Measurements from ENCODE around the gene MTUS2.

Gene MTUS2

GRCh38 chr13:29452773-29453616, 632.9 kb downstream of the MTUS2 start:
- no peak for DNase-seq (ENCODE audit: low read depth)

DNA sequence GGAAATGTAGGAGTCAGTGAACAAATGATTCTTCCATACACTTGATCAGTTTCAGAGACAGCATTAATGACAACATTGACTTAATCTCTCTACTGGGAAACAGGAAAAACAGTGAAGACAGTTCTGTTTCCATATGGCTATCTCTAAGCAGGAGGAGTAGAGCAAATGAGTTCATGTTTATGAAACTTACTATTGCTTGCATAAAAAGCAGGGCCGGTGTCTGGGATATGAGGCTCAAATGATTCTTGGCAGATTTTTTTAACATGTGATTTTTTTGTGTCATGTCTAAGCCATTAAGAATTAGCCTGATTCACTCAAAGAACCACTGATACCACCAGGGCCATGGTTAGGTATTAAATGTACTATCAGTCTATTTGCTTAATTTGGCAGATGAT, 633.5 kb downstream of the MTUS2 start:
- no peak for DNase-seq (ENCODE audit: low read depth)

DNA sequence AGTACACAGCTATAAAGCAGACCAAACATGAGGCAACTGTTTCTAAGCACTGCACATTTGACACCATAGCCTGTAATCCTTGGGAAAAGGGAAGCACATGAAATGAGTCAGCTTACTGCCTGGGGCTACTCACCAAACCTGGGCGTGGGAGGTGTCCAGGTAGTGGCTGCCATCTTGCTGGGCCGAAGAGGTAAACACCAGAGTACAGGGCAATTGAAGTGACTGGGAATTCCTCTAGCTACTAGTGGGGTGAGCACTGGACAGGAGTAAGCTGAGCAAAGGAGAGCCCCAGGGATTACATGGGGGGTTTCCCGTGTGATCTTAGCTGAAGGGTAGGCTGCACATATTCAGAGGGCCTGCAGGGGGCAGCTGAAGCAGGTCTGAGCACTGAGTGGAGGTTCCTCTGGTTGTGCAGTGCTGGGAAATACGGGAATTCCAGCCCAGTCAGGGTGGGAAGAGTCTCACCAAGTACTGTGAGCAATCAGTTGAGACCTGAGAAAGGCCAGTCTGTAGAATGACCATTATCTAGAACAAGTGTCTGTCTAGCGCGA, 634.9 kb downstream of the MTUS2 start:
- peak; percentile 75 for DNase-seq (ENCODE audit: low read depth)

DNA sequence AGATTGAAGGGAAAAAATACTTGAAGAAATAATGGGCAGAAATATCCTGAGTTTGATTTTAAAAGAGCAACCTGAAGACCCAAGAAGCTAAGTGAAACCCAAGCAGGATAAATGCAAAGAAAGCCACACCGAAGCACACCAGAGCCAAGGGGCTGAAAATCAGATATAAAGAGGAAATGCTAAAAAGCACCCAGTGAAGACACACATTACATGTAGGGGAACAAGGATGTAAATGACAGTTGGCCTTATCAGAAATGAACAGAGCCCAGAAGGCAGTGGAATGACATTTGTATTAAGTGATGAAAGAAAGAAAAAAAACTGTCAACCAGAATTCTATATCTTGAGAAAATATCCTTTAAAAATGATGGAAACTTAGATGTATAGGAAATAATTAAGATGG, 636.3 kb downstream of the MTUS2 start:
- DNase-seq (ENCODE audit: low read depth) = no peak

GRCh38 chr13:29457299-29457698, 637.2 kb downstream of the MTUS2 start:
- DNase-seq (ENCODE audit: low read depth) = peak; percentile 93

DNA sequence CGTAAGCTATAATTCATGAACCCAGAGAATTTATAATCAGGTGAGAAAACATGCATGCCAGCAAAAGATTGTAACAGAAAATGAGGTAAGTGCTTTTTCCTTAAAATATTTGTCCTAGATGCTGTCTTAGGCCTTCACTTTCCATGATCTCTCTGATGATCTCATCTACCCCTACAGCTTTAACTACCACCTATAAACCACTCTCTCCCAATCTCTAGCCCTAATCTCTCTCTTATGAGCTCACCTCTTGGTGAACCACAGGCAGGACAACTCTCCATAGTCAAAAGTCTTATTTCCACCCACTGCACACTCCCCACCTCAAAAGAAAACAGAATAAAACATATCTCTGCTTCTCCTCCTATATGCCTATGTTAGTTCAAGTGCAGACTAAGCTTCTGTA, 638.3 kb downstream of the MTUS2 start:
- no peak for DNase-seq (ENCODE audit: low read depth)

DNA sequence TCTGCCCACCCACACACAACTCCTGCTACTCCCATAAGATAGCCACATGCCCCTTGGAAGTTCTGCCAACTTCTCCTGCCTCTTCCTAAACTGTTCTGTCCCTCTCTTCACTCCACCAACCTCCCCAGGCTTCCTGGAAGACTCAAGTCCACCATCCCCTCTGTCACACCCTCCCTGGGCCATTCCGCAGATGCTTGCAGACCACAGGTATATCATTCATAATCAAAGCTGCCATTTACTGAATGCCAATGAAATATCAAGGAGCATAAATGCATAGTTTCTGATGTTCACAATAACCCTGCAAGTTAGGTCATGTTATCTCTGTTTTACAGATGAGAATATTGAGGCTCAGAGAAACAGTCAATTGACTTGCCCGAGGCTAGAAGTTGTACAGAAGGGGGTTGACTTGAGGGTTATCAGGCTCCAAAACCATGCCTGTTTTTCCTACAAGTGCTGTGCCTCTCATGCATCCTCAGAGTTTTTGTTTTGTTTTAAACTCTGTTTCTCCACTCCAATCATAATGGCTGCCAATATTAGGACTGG, 639.7 kb downstream of the MTUS2 start:
- no peak for DNase-seq (ENCODE audit: low read depth)

- no peak for DNase-seq (ENCODE audit: low read depth)
Observed at GRCh38 chr13:29464105-29464679, 644.1 kb downstream of the MTUS2 start.

DNA sequence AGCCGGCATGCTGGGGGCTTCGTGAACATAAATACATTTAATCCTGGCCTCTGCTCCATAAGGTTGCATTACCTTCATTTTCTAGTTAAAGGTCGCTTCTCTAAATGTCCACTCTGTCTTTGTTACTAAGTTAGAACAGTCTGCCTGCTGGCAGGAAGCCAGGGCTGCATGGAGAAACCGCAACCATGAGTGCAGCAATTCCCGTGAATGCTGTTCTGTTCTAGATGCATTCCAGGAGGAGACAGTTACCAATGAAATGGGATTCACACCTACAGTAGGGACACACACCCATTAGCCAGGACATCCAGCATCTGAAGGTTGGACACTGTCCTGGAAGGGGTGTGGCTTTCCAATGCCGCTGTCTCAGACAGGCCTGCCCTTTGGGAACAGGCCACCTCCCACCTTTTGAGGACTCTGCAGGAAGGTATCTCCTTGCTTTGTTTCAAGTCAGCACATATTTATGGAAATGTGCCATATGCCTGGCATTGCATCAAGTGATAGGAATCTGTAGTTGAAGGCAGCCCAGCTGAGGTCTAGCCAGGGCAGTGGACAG, 645.7 kb downstream of the MTUS2 start:
- peak; percentile 76 for DNase-seq (ENCODE audit: low read depth)

GRCh38 chr13:29471551-29471950, 651.4 kb downstream of the MTUS2 start:
- DNase-seq (ENCODE audit: low read depth) = no peak

DNA sequence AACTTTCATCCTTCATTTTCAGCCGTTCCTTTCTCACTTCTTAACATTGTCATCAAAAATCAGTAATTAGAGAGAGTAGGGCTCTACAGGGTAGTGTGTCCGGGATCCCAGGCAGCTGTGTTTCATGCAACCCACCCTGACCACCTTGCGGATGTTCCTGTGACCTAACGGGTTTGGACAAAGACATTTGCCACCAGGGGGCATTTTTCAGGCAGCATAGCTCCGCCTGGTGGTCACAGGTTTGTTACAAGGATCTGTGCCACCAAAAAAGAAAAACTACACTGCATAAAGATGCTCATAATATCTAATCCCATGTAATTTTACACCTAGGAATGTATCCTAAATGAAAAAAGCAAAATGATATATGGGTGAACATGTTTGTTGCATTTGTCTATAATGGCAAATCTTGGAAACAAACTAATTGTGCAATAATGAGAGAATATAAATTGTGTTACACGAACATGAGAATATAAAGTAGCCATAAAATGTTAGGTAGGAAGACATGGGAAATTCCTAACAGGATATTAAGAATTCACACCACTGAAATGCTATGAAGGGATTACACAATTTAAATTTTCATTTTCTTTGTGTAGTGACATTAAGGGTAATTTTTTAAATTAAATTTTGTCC, 652.3 kb downstream of the MTUS2 start:
- peak; percentile 82 for DNase-seq (ENCODE audit: low read depth)

DNA sequence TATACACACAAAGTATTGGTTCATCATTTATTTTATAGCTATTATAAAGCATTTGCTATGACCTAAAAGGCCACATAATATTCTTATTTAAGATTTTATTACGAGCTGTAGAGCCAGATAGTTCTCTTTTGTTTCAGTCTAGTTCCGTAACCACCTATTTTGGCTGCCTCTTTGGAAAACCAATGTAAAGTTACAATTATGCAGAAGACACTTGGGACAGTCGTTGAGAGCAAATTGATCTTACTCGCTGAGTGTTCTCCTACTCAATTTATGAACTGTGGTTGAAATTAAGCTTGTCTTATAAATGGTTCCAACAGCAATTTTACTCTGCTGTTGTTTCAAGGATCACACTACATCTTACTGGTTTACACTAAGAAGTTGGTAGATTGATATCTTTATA, 653.0 kb downstream of the MTUS2 start:
- no peak for DNase-seq (ENCODE audit: low read depth)

GRCh38 chr13:29474991-29475390, 654.9 kb downstream of the MTUS2 start:
- DNase-seq (ENCODE audit: low read depth) = peak; percentile 94

GRCh38 chr13:29476046-29476445, 655.9 kb downstream of the MTUS2 start:
- no peak for DNase-seq (ENCODE audit: low read depth)

DNA sequence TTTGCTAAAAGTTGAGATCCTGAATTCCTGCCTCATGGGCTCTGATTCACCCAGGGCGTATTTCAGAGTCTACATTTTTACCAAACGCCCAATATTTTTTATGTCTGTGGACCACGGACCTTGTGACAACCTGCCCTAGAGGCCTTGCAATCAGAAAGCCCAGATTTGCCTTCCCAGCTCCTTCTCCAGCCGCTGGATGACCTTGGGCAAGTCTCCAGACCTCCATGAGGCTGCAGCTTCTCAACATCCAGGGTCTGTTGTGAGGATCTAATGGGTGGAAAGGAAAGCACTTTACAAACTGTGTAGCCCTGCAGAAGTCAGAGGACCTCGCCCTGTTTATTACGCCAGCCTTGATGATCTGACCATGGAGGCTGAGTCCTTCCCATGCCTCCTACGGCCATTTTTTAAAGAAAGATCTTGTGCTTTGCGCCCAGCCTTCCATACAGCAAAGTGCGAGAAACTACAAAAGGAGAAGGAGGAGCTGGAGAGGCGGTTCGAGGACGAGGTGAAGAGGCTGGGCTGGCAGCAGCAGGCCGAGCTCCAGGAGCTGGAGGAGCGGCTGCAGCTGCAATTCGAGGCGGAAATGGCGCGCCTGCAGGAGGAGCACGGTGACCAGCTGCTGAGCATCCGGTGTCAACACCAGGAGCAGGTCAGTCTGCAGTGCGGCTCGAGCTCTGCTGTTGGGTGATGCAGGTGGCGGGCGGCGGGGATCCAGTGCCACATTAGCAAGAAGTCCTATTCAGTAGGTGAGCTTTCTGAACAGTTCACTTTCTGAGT, 659.8 kb downstream of the MTUS2 start:
- no peak for DNase-seq (ENCODE audit: low read depth)

DNA sequence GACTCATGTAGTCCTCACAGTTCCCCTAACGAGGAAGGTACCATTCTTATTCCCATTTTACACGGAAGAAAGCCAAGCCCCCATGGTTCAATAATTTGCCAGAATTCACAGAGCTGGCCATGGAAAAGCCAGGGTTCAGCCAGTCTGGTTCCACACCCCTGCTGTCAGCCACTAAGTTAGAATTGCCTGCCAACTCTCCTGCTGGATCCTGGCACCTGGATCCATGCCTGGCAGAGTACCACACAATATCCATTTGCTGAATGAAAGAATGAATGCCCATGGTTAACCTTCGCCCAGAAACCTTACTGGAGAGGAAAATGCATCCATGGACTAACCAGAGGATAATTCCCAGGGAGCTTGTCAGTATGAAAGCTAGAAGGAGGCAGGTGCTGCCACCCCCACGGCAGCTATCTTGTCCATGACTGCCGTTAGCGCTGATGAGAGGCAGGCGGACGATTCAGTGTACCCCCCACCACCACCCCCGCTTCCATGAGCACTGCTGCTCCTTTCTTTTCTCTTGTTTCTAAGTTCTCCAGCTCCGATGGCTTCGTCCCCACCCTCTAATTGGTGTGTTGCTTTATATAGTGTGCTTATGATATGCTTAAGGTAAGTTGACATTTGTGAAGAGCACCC, 660.9 kb downstream of the MTUS2 start:
- DNase-seq (ENCODE audit: low read depth) = no peak

DNA sequence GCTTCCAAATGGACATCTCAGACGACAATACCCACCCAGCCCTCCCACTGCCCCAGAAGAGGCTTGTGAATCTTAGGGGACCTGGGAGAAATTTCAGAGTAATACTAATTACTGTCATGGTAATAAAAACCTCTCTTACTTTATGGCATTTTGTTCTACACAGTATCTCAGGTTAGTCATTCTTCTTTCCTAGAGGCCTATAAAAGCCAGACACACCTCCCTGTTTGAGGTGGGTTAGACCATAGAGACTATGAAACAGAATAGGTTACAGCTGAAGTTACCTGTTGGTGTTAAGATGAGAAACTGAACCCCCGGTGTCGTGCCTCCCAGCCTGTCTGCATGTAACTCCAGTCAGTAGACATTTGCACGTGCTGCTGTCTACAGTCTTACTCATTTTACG, 661.5 kb downstream of the MTUS2 start:
- DNase-seq (ENCODE audit: low read depth) = no peak

DNA sequence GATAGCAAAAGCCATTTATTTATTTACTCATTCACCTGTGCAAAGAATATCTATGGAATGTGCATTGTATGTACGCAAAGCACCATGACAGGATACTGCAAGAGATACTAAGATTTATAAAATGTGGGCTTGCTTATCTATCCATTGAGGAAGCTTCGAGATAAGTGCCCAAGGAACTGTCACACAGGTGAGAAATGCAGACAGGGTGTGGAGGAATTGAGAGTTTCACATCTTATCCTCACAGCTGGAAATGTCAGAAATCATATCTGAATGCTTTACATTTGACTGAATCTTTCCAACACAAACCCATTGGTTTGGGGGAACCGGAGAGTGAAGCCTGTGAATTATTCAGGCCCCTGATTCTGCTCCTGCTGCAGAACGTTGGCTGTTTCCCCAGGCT, 662.4 kb downstream of the MTUS2 start:
- no peak for DNase-seq (ENCODE audit: low read depth)

- DNase-seq (ENCODE audit: low read depth) = no peak
Observed at GRCh38 chr13:29483211-29483610, 663.1 kb downstream of the MTUS2 start.

DNA sequence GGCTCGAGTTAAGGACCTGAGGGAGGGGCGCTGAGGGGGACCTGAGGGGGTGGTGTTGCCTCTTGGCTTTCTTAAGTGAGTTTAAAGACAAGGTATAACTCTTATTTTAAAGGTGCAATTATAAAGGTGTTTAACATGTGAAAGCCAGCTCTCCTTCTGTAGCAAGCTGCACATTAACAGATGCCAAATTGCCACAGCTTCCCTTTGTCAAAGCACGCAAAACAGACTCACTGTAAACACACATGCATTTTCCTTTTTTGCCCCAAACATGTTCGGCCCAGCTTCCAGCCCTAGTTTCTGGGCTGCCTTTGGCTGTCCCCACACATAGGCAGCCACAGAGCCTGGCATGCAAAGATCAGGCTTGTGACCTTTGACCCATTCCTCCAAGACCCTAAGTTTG, 663.5 kb downstream of the MTUS2 start:
- no peak for DNase-seq (ENCODE audit: low read depth)

- DNase-seq (ENCODE audit: low read depth) = no peak
Observed at GRCh38 chr13:29484236-29484635, 664.1 kb downstream of the MTUS2 start.

Measured in ELR (cell line).